Uterus (tissue), 2 donors: ENCODE data around the gene TEX19.

Experiments used
- CTCF ChIP-seq, 4 experiments: fragments of 200-600 bp in 2 of 4; fragments of 450-650 bp in 2 of 4; sonication (generic) in 2 of 4; IDR thresholded peaks; one replicate each; pipeline ENCODE4 v1.5.1; 2016 to 2019; ENCODE audit warnings: antibody characterized with exemption in 4 of 4, mild to moderate bottlenecking in 2 of 4, moderate library complexity in 1 of 4
- POLR2A ChIP-seq, 2 donors: fragments of 450-650 bp; IDR thresholded peaks; one replicate each; pipeline ENCODE4 v1.6.1; 2016; ENCODE audit warnings: antibody characterized with exemption in 2 of 2, mild to moderate bottlenecking in 1 of 2, moderate library complexity in 1 of 2

- TF ChIP-seq CTCF (IDR thresholded peaks at IDR 0.05) (no peak), POLR2A (IDR thresholded peaks at IDR 0.05) (no peak)
Measured at GRCh38 chr17:82318169-82318498, 40.9 kb upstream of the TEX19 start.
